ENCODE data around the gene SIGLEC5.

The SIGLEC5 gene

DNA sequence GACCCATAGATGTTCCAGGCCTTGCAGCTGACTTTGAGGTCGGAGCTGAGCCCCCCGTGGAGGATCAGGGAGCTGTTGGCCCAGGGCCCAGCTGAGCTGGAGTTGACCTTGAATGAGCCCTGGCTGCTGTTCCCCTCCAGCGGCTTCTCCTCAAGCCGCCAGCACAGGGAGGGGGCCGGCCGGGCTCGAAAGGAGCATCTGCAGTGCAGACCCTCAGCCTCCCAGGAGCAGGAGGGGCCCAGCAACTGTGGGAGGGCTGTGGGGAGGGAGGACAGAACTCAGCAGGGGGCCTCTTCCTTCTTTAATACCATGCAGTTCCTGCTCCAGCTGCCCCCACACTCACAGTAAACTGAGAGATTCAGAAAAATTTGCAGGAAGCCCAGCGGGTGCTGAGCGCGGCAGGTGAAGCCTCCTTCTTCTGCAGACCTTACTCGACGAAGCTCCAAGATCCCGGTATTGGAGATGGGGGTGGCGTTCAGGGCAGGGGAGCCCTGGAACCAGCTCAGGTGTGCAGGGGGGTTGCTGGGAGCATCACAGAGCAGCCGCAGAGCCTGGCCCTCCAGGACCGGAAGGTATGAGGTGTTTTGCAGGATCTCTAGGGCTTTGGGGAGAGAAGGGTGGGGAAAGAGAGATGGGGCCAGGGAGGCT is 2.6 kb downstream of the SIGLEC5 start:
- no peak for DNase-seq (ENCODE audit: low read depth in 2 of 2)

- DNase-seq (ENCODE audit: low read depth in 2 of 2) = no peak
These were observed 3.5 kb downstream of the SIGLEC5 start for GRCh38 chr19:51626675-51627074.

DNA sequence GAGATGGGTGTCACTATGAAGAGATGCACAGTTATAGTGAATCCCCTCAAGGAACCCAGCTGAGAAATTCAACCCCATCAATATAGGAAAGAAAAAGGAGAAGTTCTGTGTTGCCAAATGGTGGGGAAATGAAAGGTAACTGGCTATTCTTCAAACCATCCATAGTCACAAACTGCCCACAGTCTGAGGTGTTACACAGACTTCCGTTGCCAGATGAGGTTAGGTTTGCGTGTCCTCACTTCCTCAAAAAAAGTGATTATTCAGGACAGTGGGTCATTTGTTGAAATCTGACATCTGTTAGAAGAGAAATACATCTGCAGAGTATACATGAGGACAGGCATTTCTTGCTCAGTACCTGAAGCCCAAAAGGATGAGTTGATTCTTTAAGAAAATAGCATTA is 9.0 kb downstream of the SIGLEC5 start:
- no peak for DNase-seq (ENCODE audit: low read depth in 2 of 2)

GRCh38 chr19:51615991-51616390 is 14.2 kb downstream of the SIGLEC5 start:
- DNase-seq (ENCODE audit: low read depth in 2 of 2) = no peak

DNA sequence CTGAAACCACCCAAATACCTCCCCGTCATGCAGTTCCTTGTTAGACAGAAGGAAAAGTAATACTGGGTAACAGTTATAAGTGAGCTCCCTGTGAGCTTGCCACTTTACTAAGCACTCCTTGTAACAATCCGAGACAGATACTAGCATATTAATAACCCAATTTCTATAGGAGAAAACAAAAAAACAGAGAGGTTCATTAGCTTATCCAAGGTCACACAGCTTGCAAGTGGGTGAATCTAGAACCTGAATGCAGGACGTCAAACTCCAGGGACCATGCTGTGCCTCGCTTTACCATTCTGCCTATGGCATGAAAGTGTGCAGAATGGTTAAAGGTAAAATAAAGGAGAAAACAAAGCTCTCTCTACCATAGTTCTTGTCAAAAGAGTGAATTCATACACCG is 15.4 kb downstream of the SIGLEC5 start:
- DNase-seq (ENCODE audit: low read depth in 2 of 2) = no peak

DNA sequence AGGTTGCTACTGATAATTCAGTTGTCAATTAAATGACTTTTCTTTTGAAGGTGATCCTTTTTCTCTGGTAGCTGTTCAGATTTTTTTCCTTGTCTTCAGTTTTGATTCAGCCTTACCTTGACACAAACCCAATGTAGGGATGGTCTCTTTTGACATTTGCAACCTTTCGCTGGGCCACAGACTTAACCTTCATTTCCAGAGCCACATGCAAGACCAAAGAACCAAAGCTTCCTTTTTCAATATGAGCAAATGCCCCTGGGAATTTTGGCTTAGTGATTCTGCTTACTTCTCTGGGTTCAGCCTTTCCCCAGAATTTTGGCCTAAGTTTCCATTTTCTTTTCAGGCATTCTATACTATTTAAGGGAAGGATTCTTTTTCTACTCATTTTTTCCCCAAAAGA is 19.6 kb downstream of the SIGLEC5 start:
- no peak for DNase-seq (ENCODE audit: low read depth in 2 of 2)

GRCh38 chr19:51607920-51608562 is 22.2 kb downstream of the SIGLEC5 start:
- DNase-seq (ENCODE audit: low read depth in 2 of 2) = peak; percentile 36 to 64

DNA sequence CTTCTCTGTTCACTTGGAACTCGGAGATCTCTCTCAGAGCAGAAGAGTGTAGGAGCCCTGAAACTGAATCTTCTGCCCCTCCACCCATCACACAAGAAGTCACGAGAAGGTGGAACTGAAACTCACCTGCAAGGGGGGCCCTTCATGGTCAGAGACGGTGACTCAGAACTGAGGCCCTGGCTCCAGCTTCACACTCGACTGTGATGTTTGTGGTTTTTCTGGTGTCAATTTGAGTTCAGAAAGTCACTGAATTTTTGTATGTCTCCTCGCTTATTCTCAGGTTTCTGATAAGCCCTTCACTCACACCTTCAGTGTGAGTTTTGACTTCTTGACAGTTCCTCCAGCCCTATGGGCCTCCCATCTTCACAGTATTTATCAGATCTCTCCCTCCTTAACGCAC is 23.1 kb downstream of the SIGLEC5 start:
- DNase-seq (ENCODE audit: low read depth in 2 of 2) = peak in 1 of 2 donors; percentile 6

- DNase-seq (ENCODE audit: low read depth in 2 of 2) = no peak
These were observed 27.9 kb downstream of the SIGLEC5 start for GRCh38 chr19:51602189-51602854.

DNA sequence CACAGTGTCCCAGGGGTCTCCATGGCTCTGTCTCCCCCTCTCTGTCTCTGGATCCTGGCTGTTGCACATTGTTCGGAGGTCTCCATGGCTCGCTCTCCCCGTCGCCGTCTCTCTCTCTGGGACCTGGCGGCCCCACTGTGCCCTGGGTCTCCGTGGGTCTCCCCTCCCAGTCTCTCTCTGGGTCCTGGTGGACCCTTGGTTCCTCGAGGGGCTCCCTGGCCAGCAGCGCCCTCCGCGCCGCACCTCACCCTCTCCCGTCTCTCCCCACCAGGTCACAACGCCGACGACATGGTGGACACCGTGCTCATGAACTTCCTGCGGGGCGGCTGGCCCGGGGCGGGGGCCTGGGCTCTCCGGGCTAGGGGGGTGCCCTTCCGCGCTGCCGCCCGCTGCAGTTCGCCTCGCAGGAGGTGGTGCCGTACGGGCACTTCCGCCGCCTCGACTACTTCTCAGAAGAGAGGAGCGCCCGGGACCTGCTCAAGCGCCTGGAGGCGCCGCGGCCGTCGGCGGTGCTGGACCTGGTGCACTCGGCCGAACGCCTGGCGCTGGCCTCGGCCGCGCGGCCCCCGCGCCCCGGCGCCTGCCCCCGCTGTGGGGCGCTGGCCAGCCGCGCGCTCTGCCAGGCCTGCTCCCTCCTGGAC is 29.1 kb downstream of the SIGLEC5 start:
- DNase-seq (ENCODE audit: low read depth in 2 of 2) = no peak

DNA sequence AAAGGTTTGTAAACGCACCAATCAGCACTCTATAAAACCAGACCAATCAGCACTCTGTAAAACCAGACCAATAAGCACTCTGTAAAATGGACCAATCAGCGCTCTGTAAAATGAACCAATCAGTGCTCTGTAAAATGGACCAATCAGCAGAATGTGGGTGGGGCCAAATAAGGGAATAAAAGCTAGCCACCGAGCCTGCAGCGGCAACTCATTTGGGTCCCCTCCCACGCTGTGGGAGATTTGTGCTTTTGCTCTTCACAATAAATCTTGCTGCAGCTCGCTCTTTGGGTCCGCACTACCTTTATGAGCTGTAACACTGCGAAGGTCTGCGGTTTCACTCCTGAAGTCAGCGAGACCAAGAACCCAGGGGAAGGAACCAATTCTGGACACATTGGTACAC is 31.1 kb downstream of the SIGLEC5 start:
- DNase-seq (ENCODE audit: low read depth in 2 of 2) = no peak

DNA sequence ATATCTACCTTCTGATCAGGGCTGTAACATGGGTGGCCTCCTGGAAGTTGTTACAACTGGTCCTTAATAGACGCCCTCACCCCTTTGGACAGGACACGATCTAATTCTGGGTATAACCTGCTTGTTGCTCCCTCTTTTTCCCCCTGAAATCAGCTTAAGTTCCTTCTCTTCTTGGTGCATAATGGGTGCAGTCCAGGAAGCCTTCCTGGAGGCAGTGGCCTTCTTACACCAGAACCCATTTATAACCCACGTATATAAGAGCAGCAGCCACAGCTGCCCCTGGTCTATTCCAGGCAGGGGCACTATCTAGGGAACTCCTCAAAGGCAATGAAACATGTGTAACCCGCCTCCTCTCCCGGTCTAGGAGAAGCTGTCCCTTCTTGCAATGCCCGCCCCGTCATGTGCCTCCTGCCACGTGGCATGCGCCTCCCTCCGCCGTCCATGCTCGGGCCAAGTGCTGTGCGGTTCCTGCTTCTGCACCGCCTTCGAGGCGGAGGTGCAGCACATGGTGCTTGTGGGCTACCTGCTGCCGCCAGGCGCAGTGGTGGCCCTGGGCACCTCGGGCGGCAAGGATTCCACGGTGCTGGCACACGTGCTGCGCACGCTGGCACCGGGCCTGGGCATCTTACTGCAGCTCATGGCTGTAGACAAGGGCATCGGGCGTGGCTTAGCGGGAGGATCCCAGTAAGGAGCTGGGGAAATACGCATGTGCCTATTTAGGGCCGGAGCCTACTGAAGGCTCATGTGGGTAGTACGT is 31.9 kb downstream of the SIGLEC5 start:
- no peak for DNase-seq (ENCODE audit: low read depth in 2 of 2)

DNA sequence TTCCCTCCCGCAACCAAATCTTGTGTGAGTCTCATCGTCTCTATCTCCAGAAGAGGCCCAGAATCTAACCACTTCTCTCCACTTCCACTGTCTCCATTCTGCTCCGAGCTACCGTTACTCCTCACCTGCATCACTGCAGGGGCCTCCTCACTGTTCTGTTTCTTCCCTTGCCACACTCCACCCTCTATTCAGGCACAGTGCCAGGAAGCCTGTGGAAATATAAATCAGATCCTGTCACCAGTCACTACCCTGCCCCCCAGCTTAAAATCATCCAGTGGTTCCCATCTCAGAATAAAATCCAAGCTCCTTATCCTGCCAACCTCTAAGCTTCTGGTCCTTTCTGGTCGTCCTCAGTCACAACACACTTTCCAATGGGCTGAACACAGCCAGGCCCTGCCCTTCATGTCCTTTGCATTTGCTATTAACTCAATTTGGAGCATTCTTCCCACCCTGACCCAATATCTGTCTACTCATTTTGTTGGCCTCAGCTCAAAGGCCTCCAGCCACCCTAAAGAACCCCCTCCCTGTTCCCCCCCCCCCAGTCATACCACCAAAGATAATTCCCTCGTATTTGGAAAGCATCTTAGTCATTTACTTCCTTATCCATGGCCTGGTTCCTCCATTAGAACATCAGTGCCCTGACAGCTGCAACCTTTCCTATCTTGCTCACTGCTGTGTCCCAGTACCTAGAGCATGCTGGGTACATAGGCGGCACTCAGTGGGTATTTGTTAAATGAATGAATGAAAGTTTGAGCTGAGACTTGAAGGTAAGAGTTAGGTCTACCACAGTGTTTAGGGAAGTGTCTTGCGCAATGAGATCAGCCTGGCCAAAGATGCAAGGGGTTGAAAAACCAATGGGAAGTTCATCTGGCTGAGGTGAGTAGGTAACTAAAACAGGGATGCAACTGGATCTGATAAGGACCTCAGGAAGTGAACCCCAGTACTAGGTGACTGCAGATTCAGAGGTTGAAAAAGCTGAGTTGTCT is 34.7 kb downstream of the SIGLEC5 start:
- no peak for DNase-seq (ENCODE audit: low read depth in 2 of 2)

- no peak for DNase-seq (ENCODE audit: low read depth in 2 of 2)
These were observed 35.5 kb downstream of the SIGLEC5 start for GRCh38 chr19:51594774-51595109.

- DNase-seq (ENCODE audit: low read depth in 2 of 2) = peak; percentile 93 to 95
These were observed 36.0 kb downstream of the SIGLEC5 start for GRCh38 chr19:51593969-51594773.

- no peak for DNase-seq (ENCODE audit: low read depth in 2 of 2)
These were observed 36.9 kb downstream of the SIGLEC5 start for GRCh38 chr19:51593138-51593890.

DNA sequence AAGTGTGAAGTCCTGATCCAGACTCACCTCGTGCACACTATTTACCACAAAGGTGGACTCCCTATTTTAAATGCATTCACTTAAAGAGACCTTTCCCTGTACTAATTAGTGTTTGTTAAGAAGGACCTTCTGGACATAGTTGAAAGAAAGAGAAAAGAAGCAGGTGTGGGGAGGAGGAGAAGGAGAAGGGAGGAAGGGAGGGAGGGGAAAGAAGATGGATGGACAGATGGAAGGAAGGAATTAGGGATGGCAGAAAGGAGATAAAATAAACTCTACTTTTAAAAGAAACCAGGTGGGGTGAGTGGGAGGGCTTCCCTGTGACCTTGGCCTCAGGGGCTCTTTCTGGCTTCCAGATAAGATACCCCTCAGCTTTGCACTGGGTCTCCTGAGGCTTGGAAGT is 37.7 kb downstream of the SIGLEC5 start:
- no peak for DNase-seq (ENCODE audit: low read depth in 2 of 2)

DNA sequence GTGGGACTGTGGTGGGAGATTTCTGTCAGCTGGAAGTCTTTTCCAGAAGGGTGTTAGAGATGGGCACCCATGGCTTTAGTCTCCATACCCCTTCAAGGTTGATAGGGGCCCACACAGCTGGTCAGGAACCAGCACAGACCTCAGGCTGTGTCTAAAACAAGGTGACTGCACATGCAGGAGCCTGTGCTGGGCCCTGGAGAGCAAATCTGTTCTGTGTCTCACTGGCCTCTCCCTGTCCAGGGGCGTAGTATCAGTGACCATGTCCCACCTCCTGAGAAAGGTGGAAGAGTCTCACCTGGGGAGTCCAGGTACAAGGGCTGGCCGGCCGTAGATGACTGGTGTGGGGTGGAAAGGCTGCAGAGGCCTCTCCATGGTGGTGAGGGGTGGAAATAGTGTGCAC is 39.8 kb downstream of the SIGLEC5 start:
- DNase-seq (ENCODE audit: low read depth in 2 of 2) = no peak

GRCh38 chr19:51589511-51589910 is 40.7 kb downstream of the SIGLEC5 start:
- no peak for DNase-seq (ENCODE audit: low read depth in 2 of 2)

Measured in activated CD4-positive, alpha-beta T cell treated with anti-CD3 and anti-CD28 coated beads for 24 hours (primary cell).